Calu3 (cell line): ENCODE results near the gene GRN. TPM values are rescaled to one million over a fixed set of nuclear protein-coding genes. Genes with fewer than 3 reads are reported as not detected.
"Not testable (repeated sequence)": the region's sequence is repeated elsewhere in the genome, so short reads cannot be mapped to it uniquely, and the experiment has no call there.

Source experiments
- BruUV-seq: library from RNA; stranded (reverse); fragments of 400-500 nt; replicated peaks from 2 replicates; lab custom pipeline; 2021; lab: Mats Ljungman, UMichigan
- CTCF ChIA-PET: fragments of 300-600 bp; sonication (Branson Sonifier 250); formaldehyde crosslinking; loops from one replicate; lab custom pipeline; 2022; ENCODE audit warnings: antibody characterized with exemption; lab: Charles Lee
- DNase-seq: peaks from one replicate; pipeline ENCODE4 v3.0.0; 2022
- H3K27ac Mint-ChIP-seq: one replicate; pipeline ENCODE4 v1.8.0; 2022; ENCODE audit warnings: mixed read lengths; ENCODE audit not compliant: unreplicated experiment
- H3K27me3 Mint-ChIP-seq: one replicate; pipeline ENCODE4 v1.8.0; 2022; ENCODE audit warnings: mixed read lengths; ENCODE audit not compliant: unreplicated experiment
- H3K36me3 Mint-ChIP-seq: one replicate; pipeline ENCODE4 v1.8.0; 2022; ENCODE audit warnings: mild to moderate bottlenecking, moderate library complexity, mixed read lengths; ENCODE audit not compliant: insufficient read depth, unreplicated experiment
- H3K4me1 Mint-ChIP-seq: one replicate; pipeline ENCODE4 v1.8.0; 2022; ENCODE audit warnings: mild to moderate bottlenecking, low read depth, mixed read lengths; ENCODE audit not compliant: unreplicated experiment
- H3K4me3 Mint-ChIP-seq: one replicate; pipeline ENCODE4 v1.8.0; 2022; ENCODE audit warnings: mild to moderate bottlenecking, low read depth, moderate library complexity, mixed read lengths; ENCODE audit not compliant: unreplicated experiment
- H3K9me3 Mint-ChIP-seq: one replicate; pipeline ENCODE4 v1.8.0; 2022; ENCODE audit warnings: low read depth, mixed read lengths; ENCODE audit not compliant: unreplicated experiment
- intact Hi-C: fragments of 100-400 bp; cut with micrococcal nuclease; formaldehyde crosslinking; loops from one replicate; pipeline ENCODE4 v1.10.0; 2022; ENCODE audit not compliant: unreplicated experiment
- total RNA-seq: library from RNA; stranded (reverse); gene quantifications from 2 replicates; pipeline ENCODE4 v1.2.3, GENCODE V29; 2022
- TF ChIP-seq, protein P1 (sequence below): fragments of 200-600 bp; IDR thresholded peaks from one replicate; pipeline ENCODE4 v1.8.0; 2022; ENCODE audit warnings: antibody characterized with exemption; ENCODE audit not compliant: unreplicated experiment

Gene GRN
- total RNA-seq, 1 experiment from 2014 or later = 376 TPM

DNA sequence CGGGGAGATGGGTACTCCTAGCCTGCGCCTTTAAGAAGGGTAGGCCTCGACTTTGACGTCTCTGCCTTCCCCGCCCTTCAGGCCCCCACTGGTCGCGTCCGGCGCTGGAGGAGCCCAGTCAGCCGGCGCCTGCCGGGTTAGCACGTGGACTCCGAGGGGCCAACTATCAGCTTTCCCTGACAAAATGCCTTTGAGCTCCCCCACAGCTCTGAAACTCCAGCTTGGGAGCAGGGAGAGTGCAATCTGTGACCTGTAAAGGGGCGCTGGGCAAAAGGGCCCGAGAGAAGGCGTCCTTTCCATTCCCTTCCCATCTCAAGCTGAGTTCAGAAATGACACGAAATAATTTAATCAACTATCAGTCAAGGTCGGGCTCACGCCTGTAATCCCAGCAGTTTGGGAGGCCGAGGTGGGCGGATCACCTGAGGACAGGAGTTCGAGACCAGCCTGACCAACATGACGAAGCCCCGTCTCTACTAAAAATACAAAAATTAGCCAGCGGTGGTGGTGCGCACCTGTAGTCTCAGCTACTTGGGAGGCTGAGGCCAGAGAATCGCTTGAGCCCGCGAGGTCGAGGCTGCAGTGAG is 18.1 kb upstream of the GRN start:
- H3K27ac Mint-ChIP-seq = peak overlapping the region; percentile 94
- H3K4me3 Mint-ChIP-seq = peak overlapping the region; percentile 96
- no peaks in the 10 kb centered on the region for H3K9me3 Mint-ChIP-seq
- peaks cover 17% of the 10 kb centered on the region for H3K4me1 Mint-ChIP-seq
- TF ChIP-seq, protein P1, sequence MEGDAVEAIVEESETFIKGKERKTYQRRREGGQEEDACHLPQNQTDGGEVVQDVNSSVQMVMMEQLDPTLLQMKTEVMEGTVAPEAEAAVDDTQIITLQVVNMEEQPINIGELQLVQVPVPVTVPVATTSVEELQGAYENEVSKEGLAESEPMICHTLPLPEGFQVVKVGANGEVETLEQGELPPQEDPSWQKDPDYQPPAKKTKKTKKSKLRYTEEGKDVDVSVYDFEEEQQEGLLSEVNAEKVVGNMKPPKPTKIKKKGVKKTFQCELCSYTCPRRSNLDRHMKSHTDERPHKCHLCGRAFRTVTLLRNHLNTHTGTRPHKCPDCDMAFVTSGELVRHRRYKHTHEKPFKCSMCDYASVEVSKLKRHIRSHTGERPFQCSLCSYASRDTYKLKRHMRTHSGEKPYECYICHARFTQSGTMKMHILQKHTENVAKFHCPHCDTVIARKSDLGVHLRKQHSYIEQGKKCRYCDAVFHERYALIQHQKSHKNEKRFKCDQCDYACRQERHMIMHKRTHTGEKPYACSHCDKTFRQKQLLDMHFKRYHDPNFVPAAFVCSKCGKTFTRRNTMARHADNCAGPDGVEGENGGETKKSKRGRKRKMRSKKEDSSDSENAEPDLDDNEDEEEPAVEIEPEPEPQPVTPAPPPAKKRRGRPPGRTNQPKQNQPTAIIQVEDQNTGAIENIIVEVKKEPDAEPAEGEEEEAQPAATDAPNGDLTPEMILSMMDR = no peak
- no TSS peak for BruUV-seq
- H3K27me3 Mint-ChIP-seq = no peaks in the 10 kb centered on the region
- CTCF ChIA-PET = interaction anchor here (0.6 to 1.0 kb wide), 8 partner anchors 18 to 641 kb away, joined by 3 to 8 read pairs (median 6); partner anchors contain the start of genes C1QL1, GRN, LSM12 and RUNDC3A
- H3K36me3 Mint-ChIP-seq = peaks cover 43% of the 10 kb centered on the region
- DNase-seq = peak; percentile 99
- intact Hi-C loops = loop anchor here (5.0 kb wide), 1 partner anchor 105 kb away; no protein-coding TSS in a partner anchor

DNA sequence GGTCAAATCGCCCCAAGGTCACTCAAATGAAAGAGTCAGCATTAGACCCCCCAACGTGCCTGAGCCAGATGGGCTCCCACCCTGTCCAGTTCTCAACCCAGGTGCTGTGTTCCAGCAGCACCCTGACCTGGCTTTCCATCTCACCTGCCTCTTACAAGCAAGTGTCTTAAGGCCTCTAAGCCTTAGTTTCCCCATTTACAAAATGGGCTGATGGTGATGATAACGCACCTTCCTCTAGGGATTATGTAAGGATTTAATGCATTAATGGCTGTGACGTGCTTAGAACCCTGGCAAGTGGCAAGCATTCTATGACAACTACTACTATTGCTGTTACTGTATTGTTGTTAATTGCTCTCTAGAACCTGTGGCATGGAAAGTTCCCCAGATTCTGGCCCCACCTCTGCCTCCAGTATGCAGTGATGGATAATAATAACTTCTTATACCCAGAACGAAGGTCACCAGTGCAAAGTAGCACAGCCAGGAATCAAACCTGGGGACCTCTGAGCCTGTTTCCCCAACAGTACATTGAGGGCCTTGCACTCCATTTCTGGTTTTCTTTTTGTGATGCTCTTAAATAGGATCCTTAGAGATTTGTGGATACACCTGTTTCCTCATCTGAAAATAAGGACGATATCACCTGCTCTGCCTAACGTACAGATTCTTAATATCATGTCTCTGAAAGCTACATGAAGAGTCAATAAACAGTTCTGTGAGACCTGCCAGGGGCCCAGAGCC is 17.2 kb upstream of the GRN start:
- H3K9me3 Mint-ChIP-seq = no peaks in the 10 kb centered on the region
- H3K4me1 Mint-ChIP-seq = peaks cover 17% of the 10 kb centered on the region
- H3K27ac Mint-ChIP-seq = no peak overlapping the region
- H3K4me3 Mint-ChIP-seq = no peak overlapping the region
- no peaks in the 10 kb centered on the region for H3K27me3 Mint-ChIP-seq
- CTCF ChIA-PET = no interaction called here
- no TSS peak for BruUV-seq
- no peak for DNase-seq
- TF ChIP-seq, protein P1 = no peak
- intact Hi-C loops = loop anchor here (5.0 kb wide), 1 partner anchor 106 kb away; no protein-coding TSS in a partner anchor
- H3K36me3 Mint-ChIP-seq = peaks cover 39% of the 10 kb centered on the region

DNA sequence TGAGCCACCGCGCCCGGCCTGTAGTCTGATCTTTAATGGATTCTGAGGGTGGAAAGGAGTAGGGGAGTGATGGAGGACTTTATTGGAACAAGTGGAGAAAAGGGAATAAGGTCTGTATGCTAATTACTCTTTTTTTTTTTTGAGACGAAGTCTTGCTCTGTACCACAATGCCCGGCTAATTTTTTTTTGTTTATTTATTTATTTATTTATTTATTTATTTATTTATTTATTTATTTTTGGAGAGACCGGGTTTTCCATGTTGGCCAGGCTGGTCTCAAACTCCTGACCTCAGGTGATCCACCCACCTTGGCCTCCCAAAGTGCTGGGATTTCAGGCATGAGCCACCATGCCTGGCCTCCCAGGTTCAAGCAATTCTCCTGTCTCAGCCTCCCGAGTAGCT is 15.6 kb upstream of the GRN start:
- H3K4me1 Mint-ChIP-seq = peaks cover 17% of the 10 kb centered on the region
- not testable (repeated sequence) for BruUV-seq, H3K9me3 Mint-ChIP-seq, H3K27ac Mint-ChIP-seq, H3K4me3 Mint-ChIP-seq, DNase-seq, H3K27me3 Mint-ChIP-seq
- CTCF ChIA-PET = interaction anchor here (0.6 to 1.2 kb wide), 2 partner anchors 13 to 806 kb away, joined by 4 to 7 read pairs; no protein-coding TSS in a partner anchor
- H3K36me3 Mint-ChIP-seq = peaks cover 27% of the 10 kb centered on the region
- intact Hi-C loops = loop anchor here (5.0 kb wide), 1 partner anchor 107 kb away; no protein-coding TSS in a partner anchor

DNA sequence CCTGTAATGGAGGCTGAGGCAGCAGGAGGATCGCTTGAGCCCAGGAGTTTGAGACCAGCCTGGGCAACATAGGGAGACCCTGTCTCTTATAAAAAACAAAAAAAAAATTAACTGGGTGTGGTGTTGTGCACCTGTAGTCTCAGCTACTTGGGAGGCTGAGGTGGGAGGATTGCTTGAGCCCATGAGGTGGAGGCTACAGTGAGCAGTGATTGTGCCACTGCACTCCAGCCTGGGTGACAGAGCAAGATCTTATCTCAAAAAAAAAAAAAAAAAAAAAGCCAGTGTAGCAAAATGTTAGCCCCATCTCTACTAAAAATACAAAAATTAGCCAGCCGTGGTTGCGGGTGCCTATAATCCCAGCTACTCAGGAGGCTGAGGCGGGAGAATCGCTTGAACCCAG is 14.8 kb upstream of the GRN start:
- H3K36me3 Mint-ChIP-seq = peaks cover 19% of the 10 kb centered on the region
- intact Hi-C loops = loop anchor here (2.0 kb wide), 1 partner anchor 131 kb away; the partner anchor contains the start of gene ATXN7L3
- not testable (repeated sequence) for BruUV-seq, H3K27me3 Mint-ChIP-seq, H3K27ac Mint-ChIP-seq, H3K9me3 Mint-ChIP-seq, DNase-seq, H3K4me3 Mint-ChIP-seq
- CTCF ChIA-PET = interaction anchor here (0.6 to 1.7 kb wide), 9 partner anchors 9 to 806 kb away, joined by 3 to 10 read pairs (median 4); partner anchors contain the start of genes GRN and HDAC5
- H3K4me1 Mint-ChIP-seq = peaks cover 14% of the 10 kb centered on the region

DNA sequence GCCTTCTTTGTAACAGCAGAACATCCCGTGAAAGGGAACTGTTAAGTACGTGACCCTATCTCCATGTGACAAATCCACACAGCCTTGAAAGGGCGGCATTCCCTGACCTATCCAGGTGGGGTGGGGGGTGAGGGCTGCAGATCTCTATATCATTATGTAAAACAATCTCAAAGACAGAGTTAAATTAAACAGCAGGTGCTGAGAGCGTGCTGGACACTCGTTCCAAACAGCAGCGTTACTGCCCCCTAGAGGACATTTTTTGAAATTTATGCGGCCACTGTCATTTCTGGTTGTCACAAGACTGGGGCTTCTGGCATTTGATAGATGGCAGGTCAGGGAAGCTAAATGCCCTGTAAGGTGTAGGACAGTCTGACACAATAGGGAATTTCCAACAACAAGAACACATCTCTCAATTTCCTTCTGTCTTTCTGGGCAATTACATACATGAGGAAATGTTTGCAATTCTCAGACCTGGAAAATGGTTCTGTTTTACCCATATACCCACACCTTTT is 13.8 kb upstream of the GRN start:
- no TSS peak for BruUV-seq
- H3K27ac Mint-ChIP-seq = no peak overlapping the region
- H3K9me3 Mint-ChIP-seq = no peaks in the 10 kb centered on the region
- DNase-seq = peak; percentile 91
- TF ChIP-seq, protein P1 = peak; percentile 86
- CTCF ChIA-PET = interaction anchor here (0.6 to 1.7 kb wide), 10 partner anchors 8 to 221 kb away, joined by 3 to 10 read pairs (median 4); partner anchors contain the start of genes GRN, HDAC5, TMUB2 and UBTF
- no peaks in the 10 kb centered on the region for H3K27me3 Mint-ChIP-seq
- peaks cover 11% of the 10 kb centered on the region for H3K4me1 Mint-ChIP-seq
- H3K36me3 Mint-ChIP-seq = peaks cover 9% of the 10 kb centered on the region
- no peak overlapping the region for H3K4me3 Mint-ChIP-seq
- intact Hi-C loops = loop anchor here (2.0 kb wide), 1 partner anchor 133 kb away; the partner anchor contains the start of gene ATXN7L3
